ENCODE results near the gene RPL19. TPM values are rescaled to one million over a fixed set of nuclear protein-coding genes. Genes with fewer than 3 reads are reported as not detected.

RPL19 gene
- total and polyA plus RNA-seq, 4 donors: 475 to 999 (median 749) TPM

GRCh38 chr17:39229274-39229913 is 29.3 kb downstream of the RPL19 start:
- Histone ChIP-seq H3K27ac (ENCODE audit: low read depth in 1 of 2, low read length in 2 of 2) (no peak overlapping the region), H3K9me3 (ENCODE audit: control insufficient read depth in 4 of 4, low read length in 3 of 4) (no peaks in the 10 kb centered on the region), H3K36me3 (ENCODE audit: control insufficient read depth in 4 of 4, insufficient read depth in 3 of 4, low read depth in 1 of 4, low read length in 3 of 4) (no peaks in the 10 kb centered on the region), H3K9ac (ENCODE audit: low read depth in 1 of 2, low read length in 2 of 2) (no peak overlapping the region), H3K27me3 (ENCODE audit: control insufficient read depth in 4 of 4, insufficient read depth in 4 of 4, low read length in 3 of 4) (peaks cover 5 to 10% (median 7%) of the 10 kb centered on the region in 4 donors), H3K4me1 (ENCODE audit: control insufficient read depth in 4 of 4, insufficient read depth in 4 of 4, low read length in 3 of 4) (peaks cover 0 to 22% (median 8%) of the 10 kb centered on the region in 4 donors), H3K4me3 (ENCODE audit: low read depth in 1 of 3, low read length in 3 of 3) (no peak overlapping the region)
- no peak for TF ChIP-seq NR2F2 (IDR thresholded peaks at IDR 0.05)
- no peak for TF ChIP-seq GABPA (IDR thresholded peaks at IDR 0.05 in 1 of 2, conservative IDR thresholded peaks at IDR 0.05 in 1 of 2)
- TF ChIP-seq, protein P1, sequence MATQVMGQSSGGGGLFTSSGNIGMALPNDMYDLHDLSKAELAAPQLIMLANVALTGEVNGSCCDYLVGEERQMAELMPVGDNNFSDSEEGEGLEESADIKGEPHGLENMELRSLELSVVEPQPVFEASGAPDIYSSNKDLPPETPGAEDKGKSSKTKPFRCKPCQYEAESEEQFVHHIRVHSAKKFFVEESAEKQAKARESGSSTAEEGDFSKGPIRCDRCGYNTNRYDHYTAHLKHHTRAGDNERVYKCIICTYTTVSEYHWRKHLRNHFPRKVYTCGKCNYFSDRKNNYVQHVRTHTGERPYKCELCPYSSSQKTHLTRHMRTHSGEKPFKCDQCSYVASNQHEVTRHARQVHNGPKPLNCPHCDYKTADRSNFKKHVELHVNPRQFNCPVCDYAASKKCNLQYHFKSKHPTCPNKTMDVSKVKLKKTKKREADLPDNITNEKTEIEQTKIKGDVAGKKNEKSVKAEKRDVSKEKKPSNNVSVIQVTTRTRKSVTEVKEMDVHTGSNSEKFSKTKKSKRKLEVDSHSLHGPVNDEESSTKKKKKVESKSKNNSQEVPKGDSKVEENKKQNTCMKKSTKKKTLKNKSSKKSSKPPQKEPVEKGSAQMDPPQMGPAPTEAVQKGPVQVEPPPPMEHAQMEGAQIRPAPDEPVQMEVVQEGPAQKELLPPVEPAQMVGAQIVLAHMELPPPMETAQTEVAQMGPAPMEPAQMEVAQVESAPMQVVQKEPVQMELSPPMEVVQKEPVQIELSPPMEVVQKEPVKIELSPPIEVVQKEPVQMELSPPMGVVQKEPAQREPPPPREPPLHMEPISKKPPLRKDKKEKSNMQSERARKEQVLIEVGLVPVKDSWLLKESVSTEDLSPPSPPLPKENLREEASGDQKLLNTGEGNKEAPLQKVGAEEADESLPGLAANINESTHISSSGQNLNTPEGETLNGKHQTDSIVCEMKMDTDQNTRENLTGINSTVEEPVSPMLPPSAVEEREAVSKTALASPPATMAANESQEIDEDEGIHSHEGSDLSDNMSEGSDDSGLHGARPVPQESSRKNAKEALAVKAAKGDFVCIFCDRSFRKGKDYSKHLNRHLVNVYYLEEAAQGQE (IDR thresholded peaks at IDR 0.05): no peak
- no peak for TF ChIP-seq RXRA (IDR thresholded peaks at IDR 0.05)
- TF ChIP-seq, protein P2, sequence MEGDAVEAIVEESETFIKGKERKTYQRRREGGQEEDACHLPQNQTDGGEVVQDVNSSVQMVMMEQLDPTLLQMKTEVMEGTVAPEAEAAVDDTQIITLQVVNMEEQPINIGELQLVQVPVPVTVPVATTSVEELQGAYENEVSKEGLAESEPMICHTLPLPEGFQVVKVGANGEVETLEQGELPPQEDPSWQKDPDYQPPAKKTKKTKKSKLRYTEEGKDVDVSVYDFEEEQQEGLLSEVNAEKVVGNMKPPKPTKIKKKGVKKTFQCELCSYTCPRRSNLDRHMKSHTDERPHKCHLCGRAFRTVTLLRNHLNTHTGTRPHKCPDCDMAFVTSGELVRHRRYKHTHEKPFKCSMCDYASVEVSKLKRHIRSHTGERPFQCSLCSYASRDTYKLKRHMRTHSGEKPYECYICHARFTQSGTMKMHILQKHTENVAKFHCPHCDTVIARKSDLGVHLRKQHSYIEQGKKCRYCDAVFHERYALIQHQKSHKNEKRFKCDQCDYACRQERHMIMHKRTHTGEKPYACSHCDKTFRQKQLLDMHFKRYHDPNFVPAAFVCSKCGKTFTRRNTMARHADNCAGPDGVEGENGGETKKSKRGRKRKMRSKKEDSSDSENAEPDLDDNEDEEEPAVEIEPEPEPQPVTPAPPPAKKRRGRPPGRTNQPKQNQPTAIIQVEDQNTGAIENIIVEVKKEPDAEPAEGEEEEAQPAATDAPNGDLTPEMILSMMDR (IDR thresholded peaks at IDR 0.05; ENCODE audit: low read depth, low read length, missing input control): no peak
- no peak for TF ChIP-seq MAX (IDR thresholded peaks at IDR 0.05)
- TF ChIP-seq RAD21 (IDR thresholded peaks at IDR 0.05): no peak
- no peak for TF ChIP-seq ATF3 (IDR thresholded peaks at IDR 0.05)
- no peak for TF ChIP-seq HNF4G (IDR thresholded peaks at IDR 0.05)
- TF ChIP-seq FOXA2 (IDR thresholded peaks at IDR 0.05): no peak
- TF ChIP-seq EGR1 (IDR thresholded peaks at IDR 0.05; ENCODE audit: low read depth in 2 of 2): no peak
- TF ChIP-seq YY1 (IDR thresholded peaks at IDR 0.05): no peak
- no peak for TF ChIP-seq HNF4A (conservative IDR thresholded peaks at IDR 0.05)
- DNase-seq (ENCODE audit: low spot score): no peak
- 68% methylated on average over 11 of the region's 11 CpGs for WGBS

DNA sequence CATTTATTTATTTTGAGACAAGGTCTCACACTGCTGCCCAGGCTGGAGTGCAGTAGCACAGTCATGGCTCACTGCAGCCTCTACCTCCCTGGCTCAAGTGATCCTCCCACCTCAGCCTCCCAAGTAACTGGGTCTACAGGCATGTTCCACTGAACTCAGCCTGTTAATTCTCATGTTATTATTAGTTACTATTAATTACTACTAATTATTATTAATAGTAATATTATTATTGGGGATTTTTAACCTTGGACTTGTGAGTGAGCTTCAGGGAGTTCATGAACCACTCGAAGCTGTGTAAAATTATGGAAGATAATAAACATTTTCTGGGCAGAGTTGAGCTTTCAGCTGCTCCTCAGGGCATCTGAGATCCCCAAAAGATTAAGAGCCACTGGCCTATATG is 30.3 kb downstream of the RPL19 start:
- Histone ChIP-seq H3K27me3 (ENCODE audit: control insufficient read depth in 4 of 4, insufficient read depth in 4 of 4, low read length in 3 of 4) (peaks cover 3 to 10% (median 7%) of the 10 kb centered on the region in 4 donors), H3K4me3 (ENCODE audit: low read depth in 1 of 3, low read length in 3 of 3) (no peak overlapping the region), H3K4me1 (ENCODE audit: control insufficient read depth in 4 of 4, insufficient read depth in 4 of 4, low read length in 3 of 4) (peaks cover 0 to 12% (median 3%) of the 10 kb centered on the region in 4 donors), H3K36me3 (ENCODE audit: control insufficient read depth in 4 of 4, insufficient read depth in 3 of 4, low read depth in 1 of 4, low read length in 3 of 4) (no peaks in the 10 kb centered on the region), H3K27ac (ENCODE audit: low read depth in 1 of 2, low read length in 2 of 2) (no peak overlapping the region), H3K9me3 (ENCODE audit: control insufficient read depth in 4 of 4, low read length in 3 of 4) (no peaks in the 10 kb centered on the region), H3K9ac (ENCODE audit: low read depth in 1 of 2, low read length in 2 of 2) (no peak overlapping the region)
- no peak for DNase-seq (ENCODE audit: low spot score)
- WGBS: 71% methylated on average over 1 of the region's 1 CpG
- TF ChIP-seq MAX (IDR thresholded peaks at IDR 0.05) (no peak), SP1 (IDR thresholded peaks at IDR 0.05) (no peak), HNF4G (IDR thresholded peaks at IDR 0.05) (no peak), EGR1 (IDR thresholded peaks at IDR 0.05; ENCODE audit: low read depth in 2 of 2) (no peak), RAD21 (IDR thresholded peaks at IDR 0.05) (no peak), GABPA (IDR thresholded peaks at IDR 0.05 in 1 of 2, conservative IDR thresholded peaks at IDR 0.05 in 1 of 2) (no peak), ATF3 (IDR thresholded peaks at IDR 0.05) (no peak), FOXA2 (IDR thresholded peaks at IDR 0.05) (no peak)

All from liver (tissue), 9 donors.